Measurements from ENCODE around the gene KLRK1.
"Not testable (repeated sequence)": the region's sequence is repeated elsewhere in the genome, so short reads cannot be mapped to it uniquely, and the experiment has no call there.

KLRK1 gene

DNA sequence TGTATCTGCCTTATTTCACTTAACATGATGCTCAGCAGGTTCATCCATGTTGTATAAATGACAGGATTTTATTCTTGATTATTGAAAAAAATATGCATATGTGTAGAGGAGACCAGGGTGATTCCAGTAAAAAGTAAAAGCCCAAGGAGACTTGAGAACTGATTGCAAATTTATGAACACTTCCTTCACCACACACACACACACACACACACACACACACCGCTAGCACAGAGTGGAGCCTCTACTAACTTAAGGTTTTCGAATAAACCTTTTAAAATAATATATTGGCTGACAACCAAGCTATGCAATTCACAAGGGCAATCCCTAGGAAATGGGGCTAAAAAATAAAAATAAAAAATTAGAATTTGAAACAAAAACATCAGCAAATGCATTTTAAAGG is 8.3 kb upstream of the KLRK1 start:
- WGBS (ENCODE audit: insufficient coverage), result no CpG with 5 or more reads among the region's 2 CpGs
- CTCF ChIA-PET, result interaction anchor here (1.2 kb wide), 1 partner anchor 9 kb away, joined by 4 read pairs; no protein-coding TSS in a partner anchor

DNA sequence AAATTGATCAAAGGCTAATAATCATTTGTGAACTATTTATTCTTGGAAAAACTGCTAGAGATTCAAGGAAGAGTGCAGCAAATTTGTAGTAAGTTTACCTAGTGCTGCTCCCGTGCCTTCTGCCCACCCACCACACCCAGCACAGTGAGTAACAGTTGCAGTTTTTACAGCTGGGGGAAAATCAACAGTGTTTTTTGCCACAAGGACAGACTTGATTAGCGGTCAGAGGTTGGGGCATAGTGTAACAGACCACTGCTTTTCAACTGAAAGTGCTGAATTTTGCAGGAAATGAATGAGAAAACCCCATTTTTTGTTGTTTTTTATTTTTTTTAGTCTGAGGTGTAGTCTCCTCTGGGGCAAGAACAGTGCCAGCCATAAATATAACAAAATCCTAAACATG is 7.5 kb upstream of the KLRK1 start:
- WGBS (ENCODE audit: insufficient coverage), result 100% methylated on average over 2 of the region's 2 CpGs

More for the DNA sequence above, 8.3 kb upstream of the KLRK1 start:
- DNase-seq, result no peak
- Histone ChIP-seq H3K36me3 (ENCODE audit: control insufficient read depth in 4 of 4, insufficient read depth in 4 of 4, low read length in 3 of 4) (no peaks in the 10 kb centered on the region), H3K4me3 (ENCODE audit: control insufficient read depth in 1 of 7, extremely low read depth in 1 of 7, insufficient read depth in 4 of 7, low read depth in 2 of 7, low read length in 6 of 7) (no peak overlapping the region), H3K9me3 (ENCODE audit: control extremely low read depth in 1 of 5, control insufficient read depth in 4 of 5, insufficient read depth in 2 of 5, low read depth in 1 of 5, low read length in 4 of 5) (peaks cover 0 to 6% (median 2%) of the 10 kb centered on the region in 5 experiments), H3K27me3 (replicated peaks in 2 of 5; ENCODE audit: control insufficient read depth in 4 of 5, insufficient read depth in 5 of 5, low read length in 4 of 5) (peaks cover 0 to 83% (median 0%) of the 10 kb centered on the region in 5 experiments), H3K27ac (ENCODE audit: insufficient read depth in 1 of 2, low read depth in 1 of 2, low read length in 2 of 2, poor library complexity in 1 of 2, severe bottlenecking in 2 of 2) (no peak overlapping the region), H3K4me1 (ENCODE audit: control extremely low read depth in 1 of 4, control insufficient read depth in 4 of 4, insufficient read depth in 4 of 4, low read length in 3 of 4) (peaks cover 0 to 30% (median 9%) of the 10 kb centered on the region in 4 experiments)
- POLR2A ChIA-PET, result interaction anchor here (0.7 kb wide), 1 partner anchor 327 kb away, joined by 3 read pairs; no protein-coding TSS in a partner anchor

DNA sequence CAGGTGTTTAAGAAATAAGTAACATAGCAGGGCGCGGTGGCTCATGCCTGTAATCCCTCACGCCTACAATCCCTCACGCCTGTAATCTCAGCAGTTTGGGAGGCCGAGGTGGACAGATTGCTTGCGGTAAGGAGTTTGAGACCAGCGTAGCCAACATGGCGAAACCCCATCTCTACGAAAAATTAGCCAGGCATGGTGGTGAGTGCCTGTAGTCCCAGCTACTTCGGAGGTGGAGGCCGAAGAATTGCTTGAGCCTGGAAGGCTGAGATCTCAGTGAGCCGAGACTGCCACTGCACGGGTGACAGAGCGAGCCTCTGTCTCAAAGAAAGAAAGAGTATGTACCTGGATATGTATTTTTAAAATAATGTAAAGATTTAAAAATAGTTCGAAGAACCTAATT is 6.3 kb upstream of the KLRK1 start:
- POLR2A ChIA-PET; H3K36me3 ChIP-seq (ENCODE audit: control insufficient read depth in 4 of 4, insufficient read depth in 4 of 4, low read length in 3 of 4); H3K9me3 ChIP-seq (ENCODE audit: control extremely low read depth in 1 of 5, control insufficient read depth in 4 of 5, insufficient read depth in 2 of 5, low read depth in 1 of 5, low read length in 4 of 5); DNase-seq; H3K4me3 ChIP-seq (ENCODE audit: control insufficient read depth in 1 of 7, extremely low read depth in 1 of 7, insufficient read depth in 4 of 7, low read depth in 2 of 7, low read length in 6 of 7): not testable (repeated sequence)
- Histone ChIP-seq H3K27ac (ENCODE audit: insufficient read depth in 1 of 2, low read depth in 1 of 2, low read length in 2 of 2, poor library complexity in 1 of 2, severe bottlenecking in 2 of 2) (peak overlapping the region in 1 of 2 experiments; percentile 68), H3K4me1 (ENCODE audit: control extremely low read depth in 1 of 4, control insufficient read depth in 4 of 4, insufficient read depth in 4 of 4, low read length in 3 of 4) (peaks cover 11 to 48% (median 20%) of the 10 kb centered on the region in 4 experiments), H3K27me3 (replicated peaks in 2 of 5; ENCODE audit: control insufficient read depth in 4 of 5, insufficient read depth in 5 of 5, low read length in 4 of 5) (peaks cover 0 to 87% (median 0%) of the 10 kb centered on the region in 5 experiments)
- CTCF ChIA-PET, result interaction anchor here (1.5 kb wide), 1 partner anchor 29 kb away, joined by 3 read pairs; no protein-coding TSS in a partner anchor
- WGBS (ENCODE audit: insufficient coverage), result 94% methylated on average over 6 of the region's 15 CpGs

More for the DNA sequence above, 7.5 kb upstream of the KLRK1 start:
- Histone ChIP-seq H3K4me1 (ENCODE audit: control extremely low read depth in 1 of 4, control insufficient read depth in 4 of 4, insufficient read depth in 4 of 4, low read length in 3 of 4) (peaks cover 4 to 39% (median 15%) of the 10 kb centered on the region in 4 experiments), H3K9me3 (ENCODE audit: control extremely low read depth in 1 of 5, control insufficient read depth in 4 of 5, insufficient read depth in 2 of 5, low read depth in 1 of 5, low read length in 4 of 5) (peaks cover 0 to 6% (median 2%) of the 10 kb centered on the region in 5 experiments), H3K36me3 (ENCODE audit: control insufficient read depth in 4 of 4, insufficient read depth in 4 of 4, low read length in 3 of 4) (no peaks in the 10 kb centered on the region), H3K27ac (ENCODE audit: insufficient read depth in 1 of 2, low read depth in 1 of 2, low read length in 2 of 2, poor library complexity in 1 of 2, severe bottlenecking in 2 of 2) (no peak overlapping the region), H3K27me3 (replicated peaks in 2 of 5; ENCODE audit: control insufficient read depth in 4 of 5, insufficient read depth in 5 of 5, low read length in 4 of 5) (peaks cover 0 to 87% (median 0%) of the 10 kb centered on the region in 5 experiments), H3K4me3 (ENCODE audit: control insufficient read depth in 1 of 7, extremely low read depth in 1 of 7, insufficient read depth in 4 of 7, low read depth in 2 of 7, low read length in 6 of 7) (no peak overlapping the region)
- CTCF ChIA-PET, result interaction anchor here (1.3 to 1.5 kb wide), 2 partner anchors 29 to 30 kb away, joined by 3 read pairs; no protein-coding TSS in a partner anchor
- POLR2A ChIA-PET, result no interaction called here
- DNase-seq, result no peak

DNA sequence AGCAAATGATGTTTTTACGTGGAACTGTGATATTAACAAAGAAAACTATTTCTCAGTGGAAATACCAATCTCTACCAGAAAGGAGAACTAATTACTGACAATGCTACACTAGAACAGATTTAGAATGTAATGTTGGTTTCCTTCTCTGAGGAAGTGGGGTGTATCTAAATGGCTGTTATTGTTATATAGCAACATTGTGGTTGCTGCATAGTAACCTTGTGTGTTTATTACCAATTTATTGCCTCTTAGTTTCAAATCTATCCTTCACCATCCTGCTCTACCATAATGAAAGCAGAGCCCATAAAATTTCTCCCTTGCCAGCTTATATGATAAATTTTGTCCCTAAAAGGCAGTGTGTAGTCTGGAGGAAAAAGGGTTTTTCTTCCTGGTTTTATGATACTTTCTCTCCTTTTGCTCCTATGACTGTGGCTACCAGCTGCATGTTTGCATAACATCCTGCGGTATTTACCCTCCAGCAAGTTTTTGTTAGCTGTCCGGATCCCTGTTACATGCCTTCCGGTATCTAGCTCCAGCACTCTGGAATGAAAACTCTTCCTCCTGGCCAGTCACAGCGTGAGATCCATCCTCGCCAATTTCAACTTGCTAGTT is 5.7 kb upstream of the KLRK1 start:
- ChIA-PET POLR2A (no interaction called here), CTCF (interaction anchor here (0.7 kb wide), 1 partner anchor 15 kb away, joined by 4 read pairs; no protein-coding TSS in a partner anchor)
- peak; percentile 45 to 86 (median 80) for DNase-seq
- WGBS (ENCODE audit: insufficient coverage), result 87% methylated on average over 5 of the region's 6 CpGs
- Histone ChIP-seq H3K36me3 (ENCODE audit: control insufficient read depth in 4 of 4, insufficient read depth in 4 of 4, low read length in 3 of 4) (no peaks in the 10 kb centered on the region), H3K27me3 (replicated peaks in 2 of 5; ENCODE audit: control insufficient read depth in 4 of 5, insufficient read depth in 5 of 5, low read length in 4 of 5) (peaks cover 0 to 88% (median 0%) of the 10 kb centered on the region in 5 experiments), H3K4me1 (ENCODE audit: control extremely low read depth in 1 of 4, control insufficient read depth in 4 of 4, insufficient read depth in 4 of 4, low read length in 3 of 4) (peaks cover 12 to 48% (median 22%) of the 10 kb centered on the region in 4 experiments), H3K4me3 (ENCODE audit: control insufficient read depth in 1 of 7, extremely low read depth in 1 of 7, insufficient read depth in 4 of 7, low read depth in 2 of 7, low read length in 6 of 7) (no peak overlapping the region), H3K27ac (ENCODE audit: insufficient read depth in 1 of 2, low read depth in 1 of 2, low read length in 2 of 2, poor library complexity in 1 of 2, severe bottlenecking in 2 of 2) (peak overlapping the region in 1 of 2 experiments; percentile 68), H3K9me3 (ENCODE audit: control extremely low read depth in 1 of 5, control insufficient read depth in 4 of 5, insufficient read depth in 2 of 5, low read depth in 1 of 5, low read length in 4 of 5) (peaks cover 0 to 6% (median 0%) of the 10 kb centered on the region in 5 experiments)

DNA sequence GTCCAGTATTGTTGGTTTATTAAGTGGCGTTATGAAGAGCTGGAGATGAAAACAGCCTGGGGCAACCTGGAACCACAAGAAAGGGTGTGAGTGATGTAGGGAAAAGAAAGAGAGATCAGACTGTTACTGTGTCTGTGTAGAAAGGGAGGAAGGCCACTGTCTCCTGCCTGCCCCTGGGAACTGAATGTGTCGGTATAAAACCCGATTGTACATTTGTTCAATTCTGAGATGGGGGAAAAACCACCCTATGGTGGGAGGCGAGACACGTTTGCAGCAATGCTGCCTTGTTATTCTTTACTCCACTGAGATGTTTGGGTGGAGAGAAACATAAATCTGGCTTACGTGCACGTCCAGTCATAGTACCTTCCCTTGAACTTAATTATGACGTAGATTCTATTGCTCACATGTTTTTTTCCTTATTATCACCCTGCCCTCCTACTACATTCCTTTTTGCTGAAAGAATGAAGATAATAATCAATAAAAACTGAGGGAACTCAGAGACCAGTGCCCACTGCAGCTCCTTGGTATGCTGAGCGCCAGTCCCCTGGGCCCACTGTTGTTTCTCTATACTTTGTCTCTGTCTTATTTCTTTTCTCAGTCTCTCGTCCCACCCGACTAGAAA is 4.8 kb upstream of the KLRK1 start:
- not testable (repeated sequence) for H3K27ac ChIP-seq (ENCODE audit: insufficient read depth in 1 of 2, low read depth in 1 of 2, low read length in 2 of 2, poor library complexity in 1 of 2, severe bottlenecking in 2 of 2); H3K9me3 ChIP-seq (ENCODE audit: control extremely low read depth in 1 of 5, control insufficient read depth in 4 of 5, insufficient read depth in 2 of 5, low read depth in 1 of 5, low read length in 4 of 5); H3K4me3 ChIP-seq (ENCODE audit: control insufficient read depth in 1 of 7, extremely low read depth in 1 of 7, insufficient read depth in 4 of 7, low read depth in 2 of 7, low read length in 6 of 7); DNase-seq; H3K36me3 ChIP-seq (ENCODE audit: control insufficient read depth in 4 of 4, insufficient read depth in 4 of 4, low read length in 3 of 4)
- peaks cover 0 to 87% (median 0%) of the 10 kb centered on the region in 5 experiments for H3K27me3 ChIP-seq (replicated peaks in 2 of 5; ENCODE audit: control insufficient read depth in 4 of 5, insufficient read depth in 5 of 5, low read length in 4 of 5)
- ChIA-PET POLR2A (interaction anchor here (0.9 kb wide), 1 partner anchor 12 kb away, joined by 3 read pairs; no protein-coding TSS in a partner anchor), CTCF (interaction anchor here (2.5 kb wide), 1 partner anchor 19 kb away, joined by 11 read pairs; no protein-coding TSS in a partner anchor)
- 94% methylated on average over 3 of the region's 11 CpGs for WGBS (ENCODE audit: insufficient coverage)
- H3K4me1 ChIP-seq (ENCODE audit: control extremely low read depth in 1 of 4, control insufficient read depth in 4 of 4, insufficient read depth in 4 of 4, low read length in 3 of 4), result peaks cover 16 to 55% (median 23%) of the 10 kb centered on the region in 4 experiments

DNA sequence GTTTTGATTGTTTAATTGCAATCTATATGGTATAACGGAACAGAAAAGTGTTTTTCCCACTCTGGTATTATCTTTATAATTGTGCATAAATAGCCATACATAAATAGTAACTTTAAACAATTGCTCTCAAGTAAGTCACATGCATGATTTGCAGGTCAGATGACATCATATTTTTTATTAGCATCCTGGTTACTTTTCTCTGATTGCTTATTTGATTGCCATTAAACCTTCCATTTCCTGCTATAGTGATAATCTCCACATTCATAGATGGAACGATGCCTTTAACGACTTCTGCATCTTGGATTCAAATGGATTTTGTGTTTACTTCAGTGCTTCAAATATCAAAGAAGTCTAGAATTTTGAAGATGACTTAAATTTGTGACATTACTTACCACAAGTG is 3.5 kb upstream of the KLRK1 start:
- no peaks in the 10 kb centered on the region for H3K9me3 ChIP-seq (ENCODE audit: control extremely low read depth in 1 of 5, control insufficient read depth in 4 of 5, insufficient read depth in 2 of 5, low read depth in 1 of 5, low read length in 4 of 5)
- no peak overlapping the region for H3K27ac ChIP-seq (ENCODE audit: insufficient read depth in 1 of 2, low read depth in 1 of 2, low read length in 2 of 2, poor library complexity in 1 of 2, severe bottlenecking in 2 of 2)
- no peak overlapping the region for H3K4me3 ChIP-seq (ENCODE audit: control insufficient read depth in 1 of 7, extremely low read depth in 1 of 7, insufficient read depth in 4 of 7, low read depth in 2 of 7, low read length in 6 of 7)
- WGBS (ENCODE audit: insufficient coverage), result no CpG with 5 or more reads among the region's 3 CpGs
- DNase-seq, result no peak
- peaks cover 0 to 87% (median 0%) of the 10 kb centered on the region in 5 experiments for H3K27me3 ChIP-seq (replicated peaks in 2 of 5; ENCODE audit: control insufficient read depth in 4 of 5, insufficient read depth in 5 of 5, low read length in 4 of 5)
- ChIA-PET POLR2A (interaction anchor here (0.9 kb wide), 1 partner anchor 14 kb away, joined by 3 read pairs; no protein-coding TSS in a partner anchor), CTCF (interaction anchor here (1.1 to 2.5 kb wide), 3 partner anchors 11 to 20 kb away, joined by 3 to 11 read pairs (median 5); partner anchors contain the start of gene KLRC4)
- peaks cover 16 to 59% (median 23%) of the 10 kb centered on the region in 4 experiments for H3K4me1 ChIP-seq (ENCODE audit: control extremely low read depth in 1 of 4, control insufficient read depth in 4 of 4, insufficient read depth in 4 of 4, low read length in 3 of 4)
- H3K36me3 ChIP-seq (ENCODE audit: control insufficient read depth in 4 of 4, insufficient read depth in 4 of 4, low read length in 3 of 4), result no peaks in the 10 kb centered on the region
